ENCODE measurements around the gene SERINC5.

SERINC5 gene

GRCh38 chr5:80254767-80255430, 949 bp downstream of the SERINC5 start:
- peak; percentile 22 to 36 for DNase-seq

GRCh38 chr5:80251636-80252035, 4.2 kb downstream of the SERINC5 start:
- no peak for DNase-seq

GRCh38 chr5:80250801-80251200, 5.0 kb downstream of the SERINC5 start:
- no peak for DNase-seq

DNA sequence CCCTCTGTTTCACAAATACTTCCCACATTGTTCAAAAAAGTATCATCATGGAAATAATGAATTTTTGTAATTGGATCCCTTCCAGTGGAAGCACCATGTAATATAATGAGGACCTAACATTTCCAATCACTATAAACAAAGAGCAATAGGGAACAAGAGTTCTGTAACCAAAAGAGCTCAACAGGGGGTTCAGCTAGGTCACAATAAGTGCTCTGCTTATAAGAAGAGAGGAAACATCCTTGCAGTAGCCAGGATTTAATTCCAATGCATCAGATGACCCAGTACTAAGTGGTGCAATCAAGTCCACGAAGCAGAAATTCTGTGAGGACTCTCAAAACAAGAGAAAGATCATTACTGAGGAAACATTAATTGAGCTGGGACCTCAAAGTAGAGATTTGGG, 5.9 kb downstream of the SERINC5 start:
- DNase-seq: no peak

DNA sequence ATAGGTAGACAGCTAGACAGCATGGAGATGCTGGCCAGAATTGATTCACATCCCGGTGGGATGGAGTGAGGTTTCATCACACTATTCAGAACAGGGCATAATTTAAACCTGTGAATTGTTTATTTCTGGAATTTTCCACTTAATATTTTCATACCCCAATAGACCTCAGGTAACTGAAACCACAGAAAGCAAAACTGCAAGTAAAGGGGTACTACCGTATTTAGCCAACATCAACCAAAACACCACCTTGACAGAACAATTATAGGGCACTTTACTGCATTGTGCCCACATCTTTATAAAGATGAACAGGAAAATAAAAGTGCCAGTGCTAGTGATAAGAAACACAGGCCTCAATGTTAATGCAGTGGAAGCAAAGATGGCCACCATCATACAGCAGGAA, 7.5 kb downstream of the SERINC5 start:
- DNase-seq: no peak

DNA sequence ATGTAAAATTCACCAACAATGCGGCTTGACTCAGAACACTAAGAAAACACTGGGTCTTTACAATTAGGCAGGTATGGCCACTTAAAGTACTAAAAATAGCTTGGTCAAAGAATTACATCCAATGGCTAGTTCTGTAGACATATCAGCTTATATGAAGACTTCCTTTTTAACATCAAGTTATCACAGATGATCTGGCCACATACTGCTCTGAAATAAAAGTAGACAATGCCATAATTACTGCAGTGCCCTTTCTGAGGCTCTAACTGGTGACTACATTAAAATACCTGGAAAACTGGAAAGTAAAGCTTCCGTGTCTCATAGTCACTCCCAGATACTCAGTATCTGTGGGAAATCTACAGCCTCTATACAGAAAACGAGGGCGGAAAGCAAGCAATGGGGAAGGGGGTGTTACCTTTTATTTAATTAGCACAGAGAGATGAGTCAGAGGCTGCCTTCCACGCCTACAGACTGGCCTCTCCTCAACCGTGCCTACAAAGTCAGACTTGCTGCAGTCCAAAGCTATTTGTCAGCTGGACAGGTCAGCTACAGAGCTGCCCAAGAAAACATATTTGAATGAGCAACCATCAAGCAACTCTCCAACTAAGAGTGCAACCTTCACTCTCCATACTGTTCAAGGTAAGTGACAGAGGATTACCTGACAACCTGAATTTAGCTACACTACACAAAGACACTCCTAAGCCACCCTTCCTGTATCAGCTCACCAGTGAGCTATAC, 8.7 kb downstream of the SERINC5 start:
- no peak for DNase-seq

DNA sequence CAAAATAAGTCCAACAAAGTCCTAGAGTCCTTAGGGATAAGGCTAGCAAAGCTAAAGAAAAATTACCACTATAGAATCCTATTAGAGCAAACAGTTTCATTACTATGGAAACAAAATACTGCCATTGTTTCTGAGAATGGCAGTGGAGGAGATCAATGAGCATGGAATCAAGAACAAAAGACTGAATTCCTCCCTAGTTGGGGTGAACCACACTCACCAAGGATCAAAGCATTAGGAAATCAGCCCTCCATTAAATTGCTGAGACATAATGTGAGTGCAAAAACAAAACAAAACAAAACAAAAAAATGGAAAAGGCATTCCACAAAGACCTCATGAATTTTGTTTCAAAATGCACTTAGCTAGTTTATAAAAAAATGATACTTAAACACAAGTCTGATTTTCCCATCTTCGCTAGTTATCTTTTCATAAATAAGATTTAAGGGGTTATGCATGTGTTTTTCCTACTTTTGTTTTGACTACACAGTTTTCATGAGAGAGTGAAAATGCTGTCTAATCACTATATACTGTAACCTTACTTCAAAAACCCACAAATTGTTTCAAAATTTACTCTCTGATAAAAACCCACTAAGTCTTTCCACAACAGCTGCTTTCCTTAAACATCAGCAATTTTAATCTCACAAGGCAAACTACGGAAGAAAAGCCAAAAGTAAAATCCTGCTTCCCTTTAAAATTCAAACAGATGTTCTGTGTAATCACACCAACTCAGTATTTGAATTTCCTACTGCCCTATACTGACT, 9.7 kb downstream of the SERINC5 start:
- DNase-seq: no peak

DNA sequence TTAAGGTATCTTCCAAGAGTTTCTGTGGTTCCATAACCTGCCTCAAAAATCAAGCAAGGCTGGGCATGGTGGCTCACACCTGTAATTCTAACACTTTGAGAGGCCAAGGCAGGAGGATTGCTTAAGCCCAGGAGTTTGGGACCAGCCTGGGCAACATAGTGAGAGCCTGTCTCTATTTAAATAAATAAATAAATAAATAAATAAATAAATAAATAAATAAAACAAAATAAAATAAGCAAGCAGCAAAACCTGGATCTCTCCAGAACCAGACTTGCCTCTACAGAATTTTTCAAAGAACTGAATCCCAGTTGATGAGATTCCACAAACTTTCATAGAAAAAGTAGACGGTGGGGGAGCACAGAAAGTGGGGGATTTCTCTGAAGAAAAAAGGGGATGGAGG, 12.3 kb downstream of the SERINC5 start:
- no peak for DNase-seq

- DNase-seq: no peak
These were observed 13.0 kb downstream of the SERINC5 start for GRCh38 chr5:80242849-80243248.

DNA sequence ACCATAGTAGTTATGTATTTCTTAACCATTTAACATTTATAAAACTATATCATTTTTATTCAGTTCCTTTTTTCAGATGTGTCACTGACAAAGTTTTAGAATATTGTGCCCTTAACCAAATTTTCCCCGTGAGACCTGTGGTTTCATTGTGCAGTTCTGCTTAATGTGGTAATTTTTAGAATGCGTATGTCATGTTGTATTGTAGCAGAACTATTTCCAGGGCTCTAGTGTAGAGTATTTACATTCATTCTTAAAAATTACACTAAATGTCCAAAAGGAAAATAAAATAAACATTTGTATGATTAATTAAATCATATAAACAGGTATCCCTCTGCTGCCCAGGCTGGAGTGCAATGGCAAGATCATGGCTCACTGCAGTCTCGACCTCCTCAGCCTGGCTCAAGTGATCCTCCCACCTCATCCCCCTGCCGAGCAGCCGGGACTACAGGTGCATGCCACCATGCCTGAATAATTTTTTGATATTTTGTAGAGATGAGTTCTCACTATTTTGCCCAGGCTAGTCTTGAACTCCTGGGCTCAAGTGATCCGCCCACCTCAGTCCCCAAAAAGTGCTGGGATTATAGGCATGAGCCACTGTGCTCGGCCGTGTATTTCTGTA, 15.4 kb downstream of the SERINC5 start:
- DNase-seq: no peak

DNA sequence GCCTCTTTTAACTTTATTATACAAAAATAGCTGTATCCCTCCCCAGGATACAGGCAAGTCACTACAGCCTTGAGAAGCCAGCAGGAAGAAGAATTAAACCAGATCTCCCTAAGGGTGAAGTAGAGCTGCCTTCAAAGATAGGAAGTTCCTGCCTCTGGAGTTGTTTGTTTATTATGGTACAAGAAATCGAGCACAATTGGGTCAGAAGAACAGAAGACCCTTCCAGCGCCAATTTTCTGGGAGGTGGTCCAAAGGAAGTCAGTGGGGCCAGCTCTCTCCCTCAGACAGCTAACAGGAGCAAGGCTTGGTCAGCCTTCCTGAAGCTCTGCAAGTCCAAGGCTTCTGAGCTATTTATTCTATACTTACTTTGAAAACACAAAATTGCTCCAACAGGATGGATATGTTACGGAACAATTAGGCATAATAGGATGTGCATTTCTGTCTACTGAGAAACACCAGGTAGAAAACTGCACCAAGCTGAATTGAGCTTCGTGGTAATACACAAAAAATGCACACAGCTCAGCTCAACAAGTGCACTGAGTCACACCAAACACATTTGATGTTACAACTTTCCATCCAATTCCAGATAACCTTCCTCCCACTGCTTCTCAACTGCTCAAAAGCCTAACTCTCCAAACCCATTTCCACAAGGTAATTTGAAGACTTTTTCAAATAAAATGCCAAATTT, 16.0 kb downstream of the SERINC5 start:
- no peak for DNase-seq

GRCh38 chr5:80238778-80239679, 16.8 kb downstream of the SERINC5 start:
- DNase-seq: peak; percentile 6 to 50

DNA sequence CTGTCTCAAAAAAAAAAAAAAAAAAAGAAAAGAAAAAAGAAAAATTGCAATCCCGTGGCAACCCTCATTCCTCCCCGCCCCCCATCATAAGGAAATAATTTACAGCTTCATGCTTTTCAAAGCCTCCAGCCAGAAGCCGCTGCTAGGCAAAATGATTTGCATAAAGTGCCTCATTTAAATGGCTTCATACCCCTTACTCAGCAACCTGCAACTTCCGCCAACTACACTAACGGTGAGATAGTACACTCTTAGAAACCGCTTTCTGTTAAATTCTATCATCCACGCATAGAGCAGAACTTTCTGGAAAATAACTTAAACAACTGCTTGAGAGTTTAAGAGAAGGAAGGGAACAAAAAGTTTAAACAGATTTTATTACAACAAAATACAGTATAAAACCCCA, 17.8 kb downstream of the SERINC5 start:
- DNase-seq: no peak

DNA sequence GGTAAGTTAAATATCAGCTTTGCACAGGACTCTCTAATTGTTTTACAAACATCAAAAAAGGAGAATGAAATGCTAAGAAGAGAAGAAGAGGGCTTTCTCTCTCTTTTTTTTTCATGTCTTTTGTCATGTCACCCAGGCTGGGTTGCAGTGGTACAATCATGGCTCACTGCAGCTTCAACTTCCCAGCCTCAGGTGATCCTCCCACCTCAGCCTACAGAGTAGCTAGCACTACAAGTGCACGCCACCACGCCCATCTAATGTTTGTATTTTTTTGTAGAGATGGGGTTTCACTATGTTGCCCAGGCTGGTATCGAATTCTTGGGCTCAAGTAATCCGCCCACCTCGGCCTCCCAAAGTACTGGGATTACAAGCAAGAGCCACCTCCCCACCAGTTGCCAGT, 18.6 kb downstream of the SERINC5 start:
- DNase-seq: no peak

GRCh38 chr5:80234116-80234948, 21.5 kb downstream of the SERINC5 start:
- DNase-seq: no peak

GRCh38 chr5:80231693-80232092, 24.2 kb downstream of the SERINC5 start:
- DNase-seq: no peak

GRCh38 chr5:80231243-80231642, 24.6 kb downstream of the SERINC5 start:
- DNase-seq: no peak

DNA sequence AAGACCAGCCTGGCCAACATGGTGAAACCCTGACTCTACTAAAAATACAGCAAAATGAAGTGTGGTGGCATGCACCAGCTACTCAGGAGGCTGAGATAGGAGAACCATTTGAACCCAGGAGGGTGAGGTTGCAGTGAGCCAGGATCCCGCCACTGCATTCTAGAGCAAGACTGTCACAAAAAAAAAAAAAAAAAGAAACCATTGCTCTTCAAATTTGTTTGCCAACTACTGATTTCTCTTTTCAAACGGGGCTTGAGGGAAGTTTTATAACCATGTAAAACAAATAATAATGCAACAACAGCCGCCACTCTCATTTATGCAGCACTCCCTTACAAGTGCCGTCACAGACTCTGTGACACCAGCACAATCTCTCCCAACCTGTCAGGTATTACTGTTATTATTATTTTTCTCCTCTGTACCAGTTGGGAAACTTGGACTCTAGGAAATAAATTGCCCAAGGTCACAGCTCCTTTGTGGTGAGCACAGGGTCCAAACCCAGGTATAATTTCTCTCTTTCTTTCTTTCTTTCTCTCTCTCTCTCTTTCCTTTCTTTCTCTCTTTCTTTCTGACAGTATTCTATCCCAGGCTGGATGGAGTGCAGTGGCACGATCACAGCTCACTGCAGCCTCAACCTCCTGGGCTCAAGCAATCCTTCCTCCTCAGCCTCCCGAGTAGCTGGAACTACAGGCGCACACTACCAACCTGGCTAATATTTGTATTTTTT, 25.4 kb downstream of the SERINC5 start:
- DNase-seq: no peak

DNA sequence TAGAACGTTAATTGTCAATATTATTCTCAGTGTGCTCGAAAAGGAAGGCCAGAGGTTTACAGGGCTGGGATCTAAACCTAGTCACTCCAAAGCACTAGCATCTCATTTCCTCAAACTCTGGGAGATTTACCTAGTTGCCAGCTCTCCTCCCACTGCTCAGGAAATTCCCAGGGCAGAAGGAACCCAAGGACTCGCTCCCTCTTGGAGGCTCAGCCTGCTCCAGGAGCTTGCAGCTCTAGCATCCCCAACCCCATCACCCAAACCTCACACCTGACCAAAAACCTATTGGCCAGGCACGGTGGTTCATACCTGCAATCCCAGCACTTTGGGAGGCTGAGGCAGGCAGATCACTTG, 26.0 kb downstream of the SERINC5 start:
- no peak for DNase-seq

DNA sequence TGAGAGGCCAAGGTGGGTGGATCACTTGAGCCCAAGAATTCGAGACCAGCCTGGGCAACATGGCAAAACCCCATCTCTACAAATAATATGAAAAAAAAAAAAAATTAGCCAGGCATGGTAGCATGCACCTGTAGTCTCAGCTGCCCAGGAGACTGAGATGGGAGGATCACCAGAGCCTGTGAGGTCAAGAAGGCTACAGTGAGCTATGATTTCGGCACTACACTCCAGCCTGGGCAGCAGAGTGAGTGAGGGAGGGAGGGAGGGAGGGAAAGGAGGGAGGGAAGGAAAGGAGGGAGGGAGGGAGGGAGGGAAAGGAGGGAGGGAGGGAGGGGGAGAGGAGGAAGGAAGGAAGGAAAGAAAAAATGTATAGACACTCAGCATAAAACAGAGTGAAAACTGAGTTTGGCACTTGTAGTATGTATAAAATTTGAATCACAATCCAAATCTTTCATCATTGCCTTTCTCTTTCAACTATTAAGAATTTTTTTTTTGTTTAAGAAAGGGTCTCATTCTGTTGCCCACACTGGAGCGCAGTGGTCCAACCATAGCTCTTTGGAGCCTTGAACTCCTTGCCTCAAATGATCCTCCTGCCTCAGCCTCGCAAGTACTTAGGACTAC, 27.8 kb downstream of the SERINC5 start:
- DNase-seq: no peak
